SH-SY5Y (cell line): Measurements from ENCODE around the gene TMEM131.

ENCODE experiments used
- GATA2 ChIP-seq: IDR thresholded peaks from 2 replicates; pipeline ENCODE4 v1.6.1; 2011; ENCODE audit warnings: mild to moderate bottlenecking, low read depth, low read length
- GATA3 ChIP-seq: IDR thresholded peaks from 2 replicates; pipeline ENCODE4 v1.6.1; 2011; ENCODE audit warnings: low read depth, mild to moderate bottlenecking, low read length, moderate library complexity

The TMEM131 gene

GRCh38 chr2:97861177-97861576, 134.6 kb downstream of the TMEM131 start:
- no peak for TF ChIP-seq GATA3
- TF ChIP-seq GATA2 = no peak

DNA sequence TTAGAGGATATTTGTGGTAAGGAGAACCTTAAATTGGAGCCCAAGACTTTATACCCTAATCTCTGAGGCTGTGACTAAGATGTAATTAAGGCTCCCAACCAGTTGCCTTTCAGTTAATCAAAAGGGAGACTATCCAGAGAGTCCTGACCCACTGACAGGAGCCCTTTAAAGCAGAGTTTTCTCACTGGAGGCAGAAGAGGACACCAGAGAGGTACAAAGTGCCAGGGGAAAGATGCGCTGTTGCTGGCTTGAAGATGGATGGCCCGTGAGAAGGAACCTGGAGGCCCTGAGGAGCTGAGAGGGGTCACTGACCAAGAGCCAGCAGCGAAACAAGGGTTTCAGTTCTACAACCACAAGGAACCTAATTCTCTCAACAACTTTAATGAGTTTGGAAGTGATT, 137.3 kb downstream of the TMEM131 start:
- no peak for TF ChIP-seq GATA3
- TF ChIP-seq GATA2 = no peak

GRCh38 chr2:97857553-97857952, 138.2 kb downstream of the TMEM131 start:
- TF ChIP-seq GATA3 = no peak
- TF ChIP-seq GATA2 = no peak

DNA sequence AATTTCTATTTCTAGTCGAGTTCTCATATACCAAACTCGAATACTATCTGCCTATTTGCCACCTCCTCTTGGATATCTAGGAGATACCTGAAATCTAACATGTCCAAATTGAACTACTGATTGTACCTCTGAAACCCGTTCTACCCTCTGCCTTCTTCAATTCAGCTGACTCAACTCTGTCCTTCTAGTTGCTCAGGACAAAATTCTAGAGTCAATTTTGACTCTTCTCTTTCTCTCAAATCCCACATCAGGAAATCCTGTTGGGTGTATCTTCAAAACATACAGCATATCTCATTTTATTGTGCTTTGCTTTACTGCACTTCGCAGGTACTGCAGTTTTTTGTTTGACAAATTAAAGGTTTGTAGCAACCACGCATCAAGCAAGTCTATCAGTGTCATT, 144.6 kb downstream of the TMEM131 start:
- TF ChIP-seq GATA3 = no peak
- TF ChIP-seq GATA2 = no peak

- TF ChIP-seq GATA3 (no peak), GATA2 (no peak)
Observed at GRCh38 chr2:97849881-97850528, 145.7 kb downstream of the TMEM131 start.

- TF ChIP-seq GATA2 (no peak), GATA3 (no peak)
Observed at GRCh38 chr2:97848306-97848705, 147.4 kb downstream of the TMEM131 start.

DNA sequence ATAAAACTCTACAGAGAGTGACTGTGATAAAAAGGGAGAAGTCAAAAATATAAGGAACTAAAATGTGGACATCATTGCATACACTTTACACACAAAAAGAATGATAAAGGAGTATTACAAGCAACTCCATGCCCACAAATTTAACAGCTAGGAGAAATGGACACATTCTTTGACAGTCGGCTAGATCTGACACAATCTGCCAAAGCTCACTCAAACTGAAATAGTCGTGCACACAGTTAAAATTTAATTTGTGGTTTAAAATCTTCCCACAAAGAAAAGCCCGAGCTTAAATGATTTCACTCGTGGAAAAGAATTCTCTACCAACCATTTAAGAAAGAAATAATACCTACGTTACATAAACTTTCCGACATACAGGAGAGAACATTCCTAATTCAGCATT, 149.9 kb downstream of the TMEM131 start:
- TF ChIP-seq GATA2 (no peak), GATA3 (no peak)

DNA sequence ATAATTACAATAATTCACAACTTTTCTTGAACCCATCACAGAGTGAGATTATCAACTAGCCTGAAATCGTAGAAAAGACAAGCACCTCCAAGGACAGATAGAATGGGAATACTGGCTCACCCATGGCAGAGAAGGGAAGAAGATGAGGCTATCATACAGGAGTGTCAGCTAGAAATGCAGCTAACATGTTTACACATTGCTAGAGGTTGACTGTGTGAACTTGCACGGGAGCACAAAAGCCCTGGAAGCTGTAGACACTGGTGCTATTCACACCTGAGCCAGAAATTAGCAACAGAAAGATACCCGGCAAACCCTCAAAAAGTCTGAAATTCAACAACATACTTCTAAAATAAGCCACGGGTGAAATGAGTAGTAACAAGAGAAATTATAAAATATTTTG, 150.6 kb downstream of the TMEM131 start:
- TF ChIP-seq GATA3 (no peak), GATA2 (no peak)

- TF ChIP-seq GATA3 = peak; percentile 67
- peak; percentile 40; the same call in 1 of the 2 replicates for TF ChIP-seq GATA2
Observed at GRCh38 chr2:97844311-97844859, 151.4 kb downstream of the TMEM131 start.

- TF ChIP-seq GATA2 (no peak), GATA3 (no peak)
Observed at GRCh38 chr2:97840198-97840597, 155.6 kb downstream of the TMEM131 start.

- TF ChIP-seq GATA2 (no peak), GATA3 (no peak)
Observed at GRCh38 chr2:97834610-97835009, 161.1 kb downstream of the TMEM131 start.

DNA sequence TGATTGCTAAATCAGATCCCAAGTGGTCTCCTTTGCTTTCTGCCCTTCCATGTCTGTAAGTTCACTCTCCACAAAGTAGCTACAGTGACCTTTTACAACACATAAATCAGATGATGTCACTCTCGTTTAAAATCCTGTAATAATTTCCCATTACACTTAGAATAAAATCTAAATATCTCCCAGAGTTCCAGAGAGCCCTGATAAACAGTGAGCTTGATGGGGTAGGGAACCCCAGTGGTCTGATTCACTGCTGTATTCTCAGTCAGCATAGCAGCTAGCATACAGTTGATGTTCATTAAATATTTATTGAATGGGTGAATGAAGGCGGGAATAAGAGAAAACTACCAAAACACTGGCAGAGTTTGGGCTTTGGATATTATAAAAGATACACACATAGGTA, 164.6 kb downstream of the TMEM131 start:
- TF ChIP-seq GATA3 (no peak), GATA2 (no peak)

DNA sequence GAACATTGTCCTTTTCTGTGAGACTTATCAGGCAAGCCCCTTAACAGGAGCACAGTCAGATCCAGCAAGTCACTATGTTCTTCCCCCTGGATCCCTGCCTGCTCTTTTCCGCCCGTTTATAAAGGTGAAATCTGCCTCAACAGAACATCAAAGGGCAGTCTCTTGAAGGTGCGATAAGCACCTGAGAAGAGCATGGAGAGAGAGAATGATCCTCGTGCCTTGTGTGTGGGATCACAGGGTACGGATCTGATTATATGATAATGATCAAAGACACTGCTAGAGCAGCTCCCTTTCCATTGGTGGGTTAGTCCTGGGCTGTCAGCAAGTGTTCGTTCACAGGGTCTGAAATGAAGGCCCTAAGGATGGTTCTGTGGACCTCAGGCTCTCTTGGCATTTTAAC, 176.0 kb downstream of the TMEM131 start:
- TF ChIP-seq GATA3 (no peak), GATA2 (peak; percentile 58)

DNA sequence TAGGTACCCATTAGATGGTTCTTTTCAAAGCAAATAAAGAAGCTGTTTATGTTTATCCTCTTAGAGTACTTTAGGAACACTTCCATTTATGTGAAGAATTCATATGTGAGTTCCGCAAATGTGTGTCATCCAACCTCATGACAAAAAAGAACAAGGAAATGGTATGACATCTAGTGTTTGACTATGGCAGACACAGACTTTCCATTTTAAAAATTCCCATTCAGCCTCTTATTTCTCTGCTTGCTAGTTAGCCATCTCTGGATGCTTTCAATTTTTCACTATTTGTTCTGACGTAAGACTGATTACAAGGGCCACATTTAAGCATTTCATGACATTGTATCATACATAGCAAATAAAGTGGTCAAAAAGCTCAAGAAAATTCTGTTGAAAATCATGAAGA, 179.3 kb downstream of the TMEM131 start:
- TF ChIP-seq GATA2 (no peak), GATA3 (no peak)

GRCh38 chr2:97812931-97813330, 182.8 kb downstream of the TMEM131 start:
- TF ChIP-seq GATA3 = no peak

DNA sequence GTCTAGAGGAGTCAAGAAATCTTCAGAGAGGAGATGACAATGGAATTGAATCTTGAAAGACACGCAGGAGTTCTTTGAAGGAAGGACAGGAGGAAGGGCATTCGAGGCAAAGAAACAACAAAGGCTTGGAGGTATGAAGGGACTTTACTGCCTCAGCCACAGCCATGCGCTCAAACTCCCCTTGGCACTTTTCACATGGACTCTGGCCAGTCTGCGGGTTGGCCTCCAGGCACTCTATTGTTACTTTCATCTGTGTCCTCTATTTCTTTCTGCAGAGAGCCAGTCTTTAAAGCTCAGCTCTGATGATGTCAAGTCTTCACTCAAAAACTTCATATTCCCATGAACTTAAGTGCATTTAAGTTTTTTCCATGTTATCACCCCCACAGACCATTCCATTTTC, 186.9 kb downstream of the TMEM131 start:
- TF ChIP-seq GATA3 (no peak), GATA2 (no peak)
